GM11168 (cell line): ENCODE results near the gene TMEM232.

Source experiments
- in situ Hi-C: fragments of 300-500 bp; cut with MboI; formaldehyde crosslinking; loops from one replicate; pipeline ENCODE4 v1.12.0; 2022; ENCODE audit warnings: low sequenced_read_pairs; ENCODE audit not compliant: unreplicated experiment

TMEM232 gene

DNA sequence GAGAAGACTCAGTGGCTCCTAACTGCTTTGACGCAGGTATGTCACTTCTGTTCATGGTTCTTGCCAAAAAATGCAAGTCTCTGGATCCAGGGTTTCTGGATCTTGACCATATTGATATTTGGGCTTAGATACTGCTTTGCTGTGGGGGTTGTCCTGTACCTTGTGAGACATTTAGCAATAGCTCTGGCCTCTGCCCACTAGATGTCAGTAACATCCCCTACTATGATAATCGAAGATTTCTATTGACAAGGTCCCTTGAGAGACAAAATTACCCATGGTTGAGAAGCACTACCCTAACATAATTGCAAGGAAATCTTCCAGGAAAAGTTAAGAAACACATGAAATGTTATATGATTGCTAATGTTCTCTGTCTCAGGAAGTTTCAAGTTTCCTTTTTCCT, 285.4 kb downstream of the TMEM232 start:
- in situ Hi-C loops = no loop called here

DNA sequence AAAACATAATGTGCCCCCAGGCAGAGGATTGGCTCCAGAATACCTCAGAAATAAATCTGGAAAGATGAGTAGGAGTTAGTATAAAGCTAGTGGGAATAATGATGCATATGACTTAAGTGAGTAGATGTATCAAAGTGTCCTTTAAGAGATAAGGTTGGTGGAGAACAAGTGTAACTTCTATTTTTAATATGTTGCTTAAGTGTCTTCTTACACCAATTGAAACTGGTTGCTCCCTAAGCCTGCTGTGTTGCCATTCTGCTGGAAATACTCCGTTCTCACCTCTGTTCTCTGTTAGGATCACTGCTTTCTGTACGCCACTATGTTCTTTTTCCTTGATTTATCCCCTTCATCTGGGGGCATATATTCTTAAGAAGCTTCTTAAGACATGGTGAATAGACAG, 286.4 kb downstream of the TMEM232 start:
- in situ Hi-C loops = no loop called here

DNA sequence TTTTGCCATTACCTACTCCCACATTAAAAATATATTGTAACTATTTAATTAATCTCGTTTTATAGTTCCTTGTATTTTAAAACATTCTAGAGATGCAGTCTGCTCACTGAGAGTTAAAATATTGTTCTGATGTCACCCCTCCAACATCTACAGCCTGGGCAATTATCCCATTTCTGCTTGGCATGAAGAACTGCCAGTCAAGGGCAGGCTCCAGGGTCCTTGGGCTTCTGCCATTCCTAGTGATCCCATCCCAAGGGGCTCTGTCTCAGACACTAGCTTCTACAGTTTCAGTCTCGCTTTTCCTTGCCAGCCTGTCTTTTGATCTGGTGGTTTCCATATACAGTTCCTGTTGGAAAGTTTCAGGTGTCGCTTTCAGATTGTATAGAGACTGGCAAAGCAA, 287.2 kb downstream of the TMEM232 start:
- in situ Hi-C loops = no loop called here

DNA sequence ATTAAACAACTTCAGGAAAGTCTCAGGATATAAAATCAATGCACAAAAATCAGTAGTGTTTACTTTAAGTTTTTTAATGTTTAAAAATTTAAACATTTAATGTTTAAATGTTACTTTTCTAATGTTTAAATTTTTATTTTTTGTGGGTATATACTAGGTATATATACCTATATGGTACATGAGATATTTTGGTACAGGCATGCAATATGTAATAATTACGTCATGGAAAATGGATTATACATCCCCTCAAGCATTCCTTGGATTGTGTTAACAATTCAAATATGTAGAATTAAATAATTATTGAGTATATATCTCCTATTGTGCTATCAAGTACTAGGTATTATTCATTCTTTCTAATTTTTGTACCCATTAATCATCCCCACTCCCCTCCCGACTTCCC, 291.3 kb downstream of the TMEM232 start:
- in situ Hi-C loops = no loop called here

DNA sequence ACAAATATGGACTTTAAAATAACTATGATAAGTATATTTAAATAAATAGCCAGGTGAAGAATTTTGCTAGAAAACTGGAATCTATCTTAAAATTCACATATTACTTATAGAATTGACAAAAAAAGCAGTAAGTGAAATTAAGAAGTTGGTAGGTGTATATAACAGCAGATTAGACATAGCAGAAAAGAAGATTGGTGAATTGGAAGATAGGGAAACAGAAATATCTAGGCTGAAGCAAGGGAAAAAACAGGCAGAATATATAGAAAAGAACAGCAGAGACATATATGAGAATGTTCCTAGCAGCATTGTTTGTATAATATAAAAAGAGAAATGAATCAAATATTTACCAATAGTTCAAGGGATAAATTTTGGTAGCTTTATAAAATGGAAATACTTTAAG, 294.9 kb downstream of the TMEM232 start:
- in situ Hi-C loops = no loop called here

DNA sequence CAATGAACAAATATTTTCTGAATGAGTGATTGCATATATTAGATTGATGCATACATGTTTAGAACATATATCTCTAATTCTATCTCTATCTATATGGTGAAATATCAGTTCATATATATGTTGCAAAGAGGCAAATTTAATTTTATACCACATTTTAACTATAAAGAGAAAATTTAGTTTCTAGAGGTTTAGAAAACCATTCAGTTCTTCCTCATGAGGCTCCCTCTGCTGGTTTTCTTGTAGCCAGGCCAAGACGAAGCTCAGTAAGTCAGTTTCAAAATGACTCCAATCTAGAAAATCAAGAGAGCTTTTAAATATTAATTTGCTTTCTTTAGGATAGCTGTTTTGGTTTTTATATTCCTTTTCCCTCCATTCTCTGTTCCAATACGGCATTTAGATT, 312.1 kb downstream of the TMEM232 start:
- in situ Hi-C loops = no loop called here

DNA sequence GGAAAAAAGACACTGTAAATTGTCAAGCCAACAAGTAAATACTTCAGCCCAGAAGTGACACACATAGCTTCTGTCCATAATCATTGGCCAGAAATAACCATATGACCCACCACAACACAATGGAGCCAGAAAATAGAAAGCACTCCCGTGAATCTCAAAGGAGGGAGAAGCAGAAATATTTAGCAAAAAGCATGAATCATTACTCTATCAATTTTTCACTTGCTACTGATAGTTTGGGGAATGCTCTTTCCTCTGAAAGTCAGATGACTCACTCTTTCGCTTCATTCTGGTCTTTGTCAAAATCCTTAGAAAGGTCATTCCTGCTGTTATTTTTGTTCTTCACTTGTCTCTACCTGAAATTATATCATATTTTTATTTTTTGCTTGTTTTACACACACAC, 312.6 kb downstream of the TMEM232 start:
- in situ Hi-C loops = no loop called here

DNA sequence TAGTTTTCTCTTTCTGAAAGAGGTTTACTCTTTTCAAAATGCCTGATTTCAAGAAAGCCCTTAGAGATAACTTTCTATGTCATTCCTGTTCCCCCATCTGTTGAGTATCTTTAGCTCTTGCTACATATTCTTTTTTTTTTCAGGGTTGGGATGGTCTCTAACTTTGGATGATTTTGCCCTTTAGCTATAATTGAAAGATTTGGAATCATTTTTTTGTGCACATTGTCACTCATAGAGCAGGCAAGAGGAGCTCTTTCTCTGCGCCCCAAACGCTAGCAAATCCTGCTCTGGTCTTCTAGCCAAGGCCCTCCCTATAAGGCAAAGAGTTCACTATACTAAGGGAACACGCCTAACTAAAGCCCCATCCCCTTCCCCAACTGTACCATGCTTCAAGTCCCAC, 316.9 kb downstream of the TMEM232 start:
- in situ Hi-C loops = no loop called here

DNA sequence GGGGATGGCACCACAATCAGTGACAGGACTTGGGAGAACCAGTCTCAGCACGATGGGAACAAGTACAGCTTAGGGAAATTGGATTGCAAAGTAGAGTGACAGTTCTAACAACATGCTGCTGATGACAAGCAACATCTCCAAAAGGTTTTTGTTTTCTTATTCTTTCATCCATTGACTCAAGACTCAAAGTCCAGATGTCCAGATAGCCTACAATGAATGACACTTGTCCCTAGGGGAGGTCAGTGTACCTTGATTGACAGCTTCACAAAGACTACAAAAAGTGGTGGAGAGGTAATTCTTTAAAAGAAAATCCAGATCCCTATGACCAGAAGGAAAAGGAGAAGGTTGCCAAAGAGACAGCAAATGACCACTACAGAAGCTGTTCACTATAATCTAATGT, 323.9 kb downstream of the TMEM232 start:
- in situ Hi-C loops = no loop called here

DNA sequence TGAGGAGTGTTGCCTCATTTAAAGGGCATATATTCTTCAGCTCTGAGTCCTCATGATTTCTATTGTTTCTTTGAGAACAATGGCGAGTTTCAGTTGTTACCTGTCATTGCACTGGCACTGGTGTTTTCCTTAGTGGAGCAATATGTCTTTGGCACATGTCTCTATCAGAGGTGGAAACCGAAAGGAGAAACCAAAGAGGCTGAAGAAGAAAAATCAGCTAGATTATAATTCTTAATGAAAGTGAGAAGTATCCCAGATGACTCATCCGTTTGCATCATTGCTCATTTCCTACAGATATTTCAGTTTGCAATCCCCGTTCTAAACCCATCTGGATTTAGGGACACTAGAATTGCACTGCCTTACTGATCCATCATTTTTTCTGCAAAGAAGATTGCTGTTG, 324.6 kb downstream of the TMEM232 start:
- in situ Hi-C loops = no loop called here

DNA sequence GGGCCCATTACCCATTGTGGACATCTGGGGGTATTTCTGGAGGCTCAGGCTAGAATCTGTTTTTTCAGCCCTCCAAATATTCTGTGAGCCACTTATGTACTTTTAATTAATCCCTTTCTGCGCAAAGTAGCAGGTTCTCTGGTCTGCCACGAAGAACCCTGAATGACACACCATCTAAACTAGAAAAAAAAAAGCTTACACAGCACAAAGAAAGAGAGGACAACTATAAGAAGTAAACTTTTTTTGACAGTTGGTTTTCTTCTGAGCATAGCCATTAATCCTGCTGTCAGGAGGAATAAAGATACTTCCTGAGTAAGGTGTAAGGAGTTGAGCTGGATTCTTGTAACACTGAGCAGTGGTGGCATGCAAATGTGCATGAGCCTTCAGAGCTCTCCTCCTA, 327.5 kb downstream of the TMEM232 start:
- in situ Hi-C loops = no loop called here

DNA sequence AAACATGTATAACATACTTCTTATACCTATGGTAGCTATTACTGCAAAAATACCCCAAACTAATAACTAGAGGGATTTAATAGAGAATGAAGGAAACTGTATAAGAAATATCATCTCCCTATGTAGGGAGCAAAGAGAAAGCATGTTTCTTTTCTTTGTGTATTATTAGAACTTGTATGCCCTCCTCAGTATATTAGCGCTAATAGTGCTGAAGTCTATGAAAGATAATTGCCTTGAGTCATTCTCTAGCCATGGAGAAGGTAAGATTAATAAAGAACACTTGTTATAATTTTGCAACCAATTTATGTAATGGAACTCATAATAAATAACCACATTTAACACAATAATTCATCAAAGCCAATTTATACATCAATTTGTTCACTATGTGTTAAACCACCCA, 329.2 kb downstream of the TMEM232 start:
- in situ Hi-C loops = no loop called here

DNA sequence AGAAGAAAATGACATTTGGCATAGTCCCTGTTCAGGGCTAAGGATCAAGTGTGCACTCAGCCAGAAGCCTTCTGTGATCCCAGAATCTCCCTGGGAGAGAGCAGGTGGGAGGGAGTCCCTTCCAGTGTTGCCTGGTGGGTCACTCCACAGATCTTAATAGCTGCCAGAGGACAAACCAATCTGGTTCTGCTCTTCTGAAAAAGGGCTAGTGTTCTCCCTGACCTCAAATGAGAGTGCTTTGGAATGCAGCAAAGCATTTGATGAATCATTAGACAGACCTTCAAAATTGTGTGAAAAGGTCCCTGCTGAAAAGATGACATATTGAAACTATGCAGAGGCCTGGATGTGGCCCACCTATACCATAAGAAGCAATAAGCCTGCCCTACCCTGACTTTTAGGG, 339.7 kb downstream of the TMEM232 start:
- in situ Hi-C loops = no loop called here

DNA sequence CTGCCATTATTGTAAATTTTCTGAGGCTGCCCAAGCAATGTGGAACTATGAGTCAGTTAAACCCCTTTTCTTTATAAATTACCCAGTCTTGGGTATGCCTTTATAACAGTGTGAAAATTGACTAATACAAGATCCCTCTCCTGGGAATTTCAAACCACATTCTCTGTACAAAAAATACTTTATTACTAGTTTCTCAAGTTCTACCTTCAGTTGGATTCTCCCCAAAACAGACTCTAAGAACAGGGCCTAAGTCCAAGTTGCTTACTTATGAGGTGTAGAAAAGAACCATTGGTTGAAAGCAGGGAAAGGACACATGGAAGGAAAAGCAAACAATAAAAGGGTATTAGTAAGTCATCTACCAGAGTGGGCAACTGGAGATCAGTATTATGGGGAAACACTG, 343.2 kb downstream of the TMEM232 start:
- in situ Hi-C loops = no loop called here

DNA sequence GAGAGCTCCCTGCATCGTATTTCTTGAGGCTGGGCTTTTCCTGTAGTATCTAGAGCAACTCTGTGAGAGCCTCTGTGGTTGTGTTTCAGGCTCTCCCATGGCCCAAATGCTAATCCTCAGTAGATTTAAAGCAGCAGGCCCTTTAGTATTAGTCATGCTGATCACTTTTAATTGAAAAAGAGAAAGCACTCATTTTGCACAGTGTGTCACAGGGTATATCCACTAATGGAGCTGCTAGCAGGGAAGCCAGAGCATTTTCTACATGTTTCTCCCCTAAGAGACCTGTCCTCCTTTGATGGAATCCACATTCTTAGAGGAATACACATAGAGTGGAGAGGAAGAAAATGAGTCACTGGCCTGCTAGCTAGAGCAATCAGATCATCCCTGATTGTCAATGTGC, 348.5 kb downstream of the TMEM232 start:
- in situ Hi-C loops = no loop called here

DNA sequence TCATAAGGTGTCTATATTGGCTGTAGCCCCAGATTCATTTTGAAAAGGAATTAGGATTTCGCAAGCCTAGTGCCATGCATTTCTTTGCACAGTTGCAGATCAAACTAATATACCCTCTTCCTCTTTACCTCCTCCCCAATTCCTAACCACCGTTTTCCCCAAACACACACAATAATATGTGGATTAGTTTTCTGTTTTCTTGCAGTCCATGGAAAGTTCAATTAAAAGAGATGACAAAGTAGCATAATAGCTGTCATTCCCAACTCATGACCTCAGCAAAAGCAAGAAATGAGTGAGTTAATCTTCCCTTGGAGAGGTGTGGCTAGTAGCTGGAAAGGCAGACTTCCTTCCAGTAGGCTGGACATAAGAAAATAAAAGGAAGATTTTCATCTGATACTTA, 349.1 kb downstream of the TMEM232 start:
- in situ Hi-C loops = no loop called here

DNA sequence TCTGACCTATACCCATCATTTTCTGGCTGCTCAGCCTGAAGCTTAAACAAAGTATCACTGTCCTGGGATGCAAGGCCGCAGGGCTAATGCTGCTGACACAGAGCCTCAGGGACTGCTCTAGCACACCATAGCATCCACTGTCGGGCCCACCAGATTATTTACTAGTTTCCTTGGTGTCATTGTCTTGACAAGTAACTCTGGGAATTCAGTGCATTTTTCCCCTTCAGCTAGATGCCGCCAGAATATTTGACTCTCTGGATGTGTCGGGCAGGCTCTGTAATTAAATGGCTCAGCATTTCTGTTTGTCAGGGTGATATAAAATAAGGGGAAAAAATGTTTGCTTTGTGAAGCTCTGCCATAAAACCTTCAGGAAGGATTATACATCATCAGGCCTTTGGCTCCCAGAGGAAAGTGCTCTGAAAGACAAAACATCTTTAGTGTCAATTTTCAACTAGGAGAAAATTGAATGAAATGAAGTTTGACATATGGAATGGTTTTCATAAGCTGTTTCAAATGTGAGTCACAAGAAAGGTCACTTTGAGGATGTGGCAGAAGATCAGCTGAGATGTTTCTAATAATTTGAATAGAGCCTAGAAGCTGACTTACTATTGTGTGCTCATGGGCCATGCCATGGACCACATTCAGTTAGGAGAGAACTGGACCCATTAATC, 350.1 kb downstream of the TMEM232 start:
- in situ Hi-C loops = no loop called here

DNA sequence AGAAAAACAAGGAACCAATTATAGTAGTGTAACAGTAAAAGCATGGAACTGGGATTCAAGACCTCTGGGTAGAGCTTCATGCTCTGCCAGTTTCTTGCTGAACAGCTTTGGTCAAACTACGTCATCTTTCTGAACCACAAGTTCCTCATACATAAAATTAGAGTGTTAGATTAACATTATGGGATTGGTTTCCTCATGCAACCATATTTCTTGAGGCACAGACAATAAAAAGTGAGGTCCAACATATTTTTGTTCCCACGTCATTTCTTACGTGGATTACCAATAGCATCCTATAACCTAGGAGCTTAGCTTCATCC, 354.8 kb downstream of the TMEM232 start:
- in situ Hi-C loops = no loop called here

DNA sequence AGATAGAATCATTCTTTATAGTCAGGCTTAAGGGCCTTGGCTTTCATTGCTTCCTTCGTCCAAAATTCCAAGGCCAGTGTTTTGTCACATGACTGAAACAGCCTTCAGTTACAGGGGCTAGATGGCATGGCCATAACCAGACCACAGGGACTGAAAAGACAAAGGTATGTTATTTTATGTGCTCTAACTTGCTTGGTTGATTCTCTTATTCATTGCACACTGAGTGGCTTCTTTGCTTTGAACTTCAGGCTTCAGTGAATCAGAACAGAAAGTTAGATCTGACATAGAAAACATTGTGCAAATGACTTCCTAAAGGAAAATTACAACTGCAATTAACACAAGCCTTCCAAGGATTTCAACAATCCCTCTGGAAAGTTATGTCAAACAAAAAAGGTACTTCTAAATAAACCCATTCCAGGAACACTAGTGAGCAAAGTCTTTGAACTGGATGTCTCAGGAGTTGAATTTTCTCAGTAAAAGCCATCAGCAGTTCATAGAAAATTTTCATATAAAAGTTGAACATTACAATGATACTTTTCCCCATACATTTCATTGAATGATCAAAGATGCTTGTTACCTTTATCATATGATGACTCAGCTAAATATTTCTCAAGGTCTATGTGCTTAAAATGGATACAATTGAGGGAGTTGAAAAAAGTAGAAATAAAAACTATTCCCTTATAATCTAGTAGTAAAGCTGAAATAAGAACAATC, 355.3 kb downstream of the TMEM232 start:
- in situ Hi-C loops = no loop called here
